ENCODE data around the gene DCAKD.

DNA sequence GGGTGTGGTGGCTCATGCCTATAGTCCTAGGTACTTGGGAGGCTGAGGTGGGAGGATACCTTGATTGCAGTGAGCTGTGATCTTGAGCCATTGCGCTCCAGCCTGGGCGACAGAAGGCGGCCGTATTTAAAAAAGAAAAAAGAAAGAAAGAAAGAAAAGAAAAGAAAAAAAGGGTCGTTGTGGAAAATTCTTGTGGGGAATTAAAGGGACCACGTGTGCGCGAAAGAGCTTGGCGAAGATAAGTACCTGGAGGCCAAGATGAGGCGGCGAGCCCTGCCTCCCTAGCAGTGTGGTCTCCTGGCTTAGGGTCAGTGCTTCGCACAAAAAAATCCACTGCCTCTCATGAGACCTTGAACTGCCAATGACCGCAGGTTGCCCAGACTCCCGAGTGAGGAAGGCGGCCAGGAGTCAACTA is 9.0 kb upstream of the DCAKD start:
- TF ChIP-seq, protein P1, sequence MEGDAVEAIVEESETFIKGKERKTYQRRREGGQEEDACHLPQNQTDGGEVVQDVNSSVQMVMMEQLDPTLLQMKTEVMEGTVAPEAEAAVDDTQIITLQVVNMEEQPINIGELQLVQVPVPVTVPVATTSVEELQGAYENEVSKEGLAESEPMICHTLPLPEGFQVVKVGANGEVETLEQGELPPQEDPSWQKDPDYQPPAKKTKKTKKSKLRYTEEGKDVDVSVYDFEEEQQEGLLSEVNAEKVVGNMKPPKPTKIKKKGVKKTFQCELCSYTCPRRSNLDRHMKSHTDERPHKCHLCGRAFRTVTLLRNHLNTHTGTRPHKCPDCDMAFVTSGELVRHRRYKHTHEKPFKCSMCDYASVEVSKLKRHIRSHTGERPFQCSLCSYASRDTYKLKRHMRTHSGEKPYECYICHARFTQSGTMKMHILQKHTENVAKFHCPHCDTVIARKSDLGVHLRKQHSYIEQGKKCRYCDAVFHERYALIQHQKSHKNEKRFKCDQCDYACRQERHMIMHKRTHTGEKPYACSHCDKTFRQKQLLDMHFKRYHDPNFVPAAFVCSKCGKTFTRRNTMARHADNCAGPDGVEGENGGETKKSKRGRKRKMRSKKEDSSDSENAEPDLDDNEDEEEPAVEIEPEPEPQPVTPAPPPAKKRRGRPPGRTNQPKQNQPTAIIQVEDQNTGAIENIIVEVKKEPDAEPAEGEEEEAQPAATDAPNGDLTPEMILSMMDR (IDR thresholded peaks at IDR 0.05): no peak
- no peak for TF ChIP-seq POLR2A (IDR thresholded peaks at IDR 0.05)

Measured in adrenal gland (tissue), 5 donors.